Gastrocnemius medialis (tissue), 4 donors: Measurements from ENCODE around the gene PRSS56. TPM values are rescaled to one million over a fixed set of nuclear protein-coding genes. Genes with fewer than 3 reads are reported as not detected.

Source experiments
- ATAC-seq, 2 donors: fragments of 150-250 bp; one replicate each; pipeline ENCODE4 v1.9.1; 2016
- DNase-seq, 2 donors: peaks; one replicate each; pipeline ENCODE4 v3.0.0-alpha.2; 2019
- H3K27ac ChIP-seq, 4 donors: fragments of 200-600 bp; sonication (generic); 1 replicate in 1 of 4; 2 replicates in 3 of 4; pipeline ENCODE4 v1.5.1; 2016 to 2018; ENCODE audit warnings: mild to moderate bottlenecking in 2 of 4, moderate library complexity in 1 of 4
- H3K27me3 ChIP-seq, 3 donors: fragments of 200-600 bp; sonication (generic) in 2 of 3; 1 replicate in 1 of 3; 2 replicates in 2 of 3; pipeline versions ENCODE4 v1.5.1 to v1.6.0; 2016 to 2019; ENCODE audit warnings: mild to moderate bottlenecking in 1 of 3, moderate library complexity in 1 of 3
- H3K36me3 ChIP-seq, 2 donors: fragments of 200-600 bp; sonication (generic) in 1 of 2; one replicate each; pipeline ENCODE4 v1.5.1; 2017 to 2018
- H3K4me1 ChIP-seq, 2 donors: fragments of 200-600 bp; sonication (generic) in 1 of 2; one replicate each; pipeline ENCODE4 v1.5.1; 2016 to 2017; ENCODE audit warnings: mild to moderate bottlenecking in 2 of 2
- H3K4me3 ChIP-seq, 4 donors: fragments of 200-600 bp; sonication (generic) in 3 of 4; 1 replicate in 1 of 4; 2 replicates in 3 of 4; pipeline ENCODE4 v1.5.1; 2016 to 2019; ENCODE audit warnings: mild to moderate bottlenecking in 2 of 4
- H3K9me3 ChIP-seq, 3 donors: fragments of 200-600 bp; sonication (generic) in 2 of 3; 1 replicate in 1 of 3; 2 replicates in 2 of 3; pipeline ENCODE4 v1.5.1; 2016 to 2019
- CTCF ChIP-seq, 5 experiments: fragments of 450-650 bp in 3 of 5; fragments of 200-600 bp in 2 of 5; sonication (generic) in 2 of 5; IDR thresholded peaks in 4 of 5; conservative IDR thresholded peaks in 1 of 5; 1 replicate in 4 of 5; 2 replicates in 1 of 5; pipeline ENCODE4 v1.5.1; 2016 to 2019; ENCODE audit warnings: antibody characterized with exemption in 5 of 5, mild to moderate bottlenecking in 3 of 5, moderate library complexity in 3 of 5
- POLR2A ChIP-seq, 2 donors: fragments of 450-650 bp; IDR thresholded peaks; one replicate each; pipeline ENCODE4 v1.6.1; 2017; ENCODE audit warnings: antibody characterized with exemption in 2 of 2, mild to moderate bottlenecking in 2 of 2, moderate library complexity in 2 of 2
- in situ Hi-C, 4 donors: fragments of 200-750 bp; cut with MboI; loops; one replicate each; pipeline versions ENCODE4 v1.15.0 to v1.8.0; 2017; ENCODE audit warnings: low sequenced_read_pairs in 4 of 4
- intact Hi-C: fragments of 100-400 bp; cut with DNase I; formaldehyde crosslinking; loops from one replicate; pipeline ENCODE4 v1.15.1; 2023; ENCODE audit warnings: low total_unique reads
- total RNA-seq, 4 donors: library from RNA; depleted of rRNA; stranded (reverse); fragments of >200 nt; gene quantifications; one replicate each; pipeline versions ENCODE4 v1.1.0 to v1.2.3, GENCODE V29; 2016

PRSS56 gene
- 1 to 10 TPM; 1.0 to 3.2 (median 2.2) TPM for total RNA-seq

GRCh38 chr2:232519581-232520438 is at the start of gene PRSS56:
TSS of gene PRSS56 (plus strand) at chr2:232520388. CDS start at chr2:232520599, 211 bp downstream.
- Histone ChIP-seq H3K9me3 (no peaks in the 10 kb centered on the region), H3K27ac (no peak within 1 kb of the TSS), H3K36me3 (no peaks in the 10 kb centered on the region), H3K4me3 (no peak within 1 kb of the TSS), H3K4me1 (peaks cover 19 to 26% of the 10 kb centered on the region in 2 donors), H3K27me3 (peaks cover 0 to 7% (median 0%) of the 10 kb centered on the region in 3 donors)
- no peak for DNase-seq
- in situ Hi-C loops: loop anchor here in 2 of 4 donors (10.0 to 25.0 kb wide), 2 partner anchors 65 to 608 kb away; partner anchors contain the start of gene ALPI (in 1 of the 2)
- ATAC-seq: no peak
- no peak for TF ChIP-seq POLR2A (IDR thresholded peaks at IDR 0.05)
- TF ChIP-seq CTCF (IDR thresholded peaks at IDR 0.05 in 4 of 5, conservative IDR thresholded peaks at IDR 0.05 in 1 of 5): no peak
- intact Hi-C loops: loop anchor here (10.0 kb wide), 1 partner anchor 205 kb away; no protein-coding TSS in a partner anchor

GRCh38 chr2:232473467-232473890 is 46.7 kb upstream of the PRSS56 start:
- Histone ChIP-seq H3K9me3 (no peaks in the 10 kb centered on the region), H3K36me3 (no peaks in the 10 kb centered on the region), H3K27ac (no peak overlapping the region), H3K4me1 (no peaks in the 10 kb centered on the region), H3K4me3 (no peak overlapping the region), H3K27me3 (no peaks in the 10 kb centered on the region)
- in situ Hi-C loops (no loop called here), intact Hi-C loops (no loop called here)
- DNase-seq: peak in 1 of 2 donors; percentile 10
- no peak for TF ChIP-seq CTCF (IDR thresholded peaks at IDR 0.05 in 4 of 5, conservative IDR thresholded peaks at IDR 0.05 in 1 of 5)
- no peak for TF ChIP-seq POLR2A (IDR thresholded peaks at IDR 0.05)
- ATAC-seq: peak in 1 of 2 donors; percentile 6

GRCh38 chr2:232476045-232476444 is 44.1 kb upstream of the PRSS56 start:
- TF ChIP-seq CTCF (IDR thresholded peaks at IDR 0.05 in 4 of 5, conservative IDR thresholded peaks at IDR 0.05 in 1 of 5): no peak
- in situ Hi-C loops (no loop called here), intact Hi-C loops (no loop called here)
- H3K4me1 ChIP-seq: no peaks in the 10 kb centered on the region
- ATAC-seq (no peak), DNase-seq (peak in 1 of 2 donors; percentile 3)
- H3K36me3 ChIP-seq: no peaks in the 10 kb centered on the region
- H3K27me3 ChIP-seq: no peaks in the 10 kb centered on the region
- H3K4me3 ChIP-seq: no peak overlapping the region
- H3K9me3 ChIP-seq: no peaks in the 10 kb centered on the region
- H3K27ac ChIP-seq: no peak overlapping the region

GRCh38 chr2:232476791-232477190 is 43.4 kb upstream of the PRSS56 start:
- H3K27me3 ChIP-seq: peaks cover 0 to 2% (median 0%) of the 10 kb centered on the region in 3 donors
- no peaks in the 10 kb centered on the region for H3K9me3 ChIP-seq
- DNase-seq (peak in 1 of 2 donors; percentile 3), ATAC-seq (no peak)
- H3K4me1 ChIP-seq: no peaks in the 10 kb centered on the region
- no peaks in the 10 kb centered on the region for H3K36me3 ChIP-seq
- TF ChIP-seq POLR2A (IDR thresholded peaks at IDR 0.05): no peak
- no peak for TF ChIP-seq CTCF (IDR thresholded peaks at IDR 0.05 in 4 of 5, conservative IDR thresholded peaks at IDR 0.05 in 1 of 5)
- intact Hi-C loops: no loop called here
- in situ Hi-C loops: no loop called here
- no peak overlapping the region for H3K4me3 ChIP-seq
- H3K27ac ChIP-seq: no peak overlapping the region
